Mesenchymal stem cell (in vitro differentiated cells and primary cell): Measurements from ENCODE around the gene OR6A2.

ENCODE experiments used
- DNase-seq: peaks from one replicate; pipeline ENCODE4 v3.0.0-alpha.2; 2013
- H2AFZ ChIP-seq: one replicate; pipeline ENCODE4 v1.6.1; 2013; ENCODE audit warnings: low read depth, mild to moderate bottlenecking, control low read depth, inconsistent platforms, low read length, moderate library complexity
- H2AK5ac ChIP-seq: 2 replicates; pipeline ENCODE4 v1.6.1; 2013; ENCODE audit warnings: low read length, moderate library complexity, mild to moderate bottlenecking, inconsistent platforms; ENCODE audit not compliant: severe bottlenecking
- H2BK120ac ChIP-seq: one replicate; pipeline ENCODE4 v1.6.1; 2013; ENCODE audit warnings: low read depth, mild to moderate bottlenecking, inconsistent platforms, low read length, moderate library complexity
- H2BK12ac ChIP-seq, 2 experiments: one replicate each; pipeline ENCODE4 v1.6.1; 2013; ENCODE audit warnings: inconsistent platforms in 2 of 2, low read length in 2 of 2, mild to moderate bottlenecking in 2 of 2, moderate library complexity in 2 of 2, control low read depth in 1 of 2
- H2BK15ac ChIP-seq: one replicate; pipeline ENCODE4 v1.6.1; 2013; ENCODE audit warnings: mild to moderate bottlenecking, low read depth, inconsistent platforms; ENCODE audit not compliant: poor library complexity, severe bottlenecking
- H2BK5ac ChIP-seq: 2 replicates; pipeline ENCODE4 v1.6.1; 2013; ENCODE audit warnings: low read depth, mild to moderate bottlenecking, low read length, control low read depth, inconsistent platforms; ENCODE audit not compliant: poor library complexity, severe bottlenecking
- H3K14ac ChIP-seq, 2 experiments: one replicate each; pipeline ENCODE4 v1.6.1; 2013; ENCODE audit warnings: inconsistent platforms in 2 of 2, low read length in 2 of 2, control low read depth in 1 of 2, mild to moderate bottlenecking in 1 of 2, moderate library complexity in 1 of 2
- H3K18ac ChIP-seq, 2 experiments: one replicate each; pipeline ENCODE4 v1.6.1; 2013; ENCODE audit warnings: inconsistent platforms in 2 of 2, low read length in 2 of 2, control low read depth in 1 of 2, low read depth in 1 of 2, mild to moderate bottlenecking in 1 of 2
- H3K23ac ChIP-seq, 2 experiments: one replicate each; pipeline ENCODE4 v1.6.1; 2013; ENCODE audit warnings: inconsistent platforms in 2 of 2, low read length in 2 of 2, mild to moderate bottlenecking in 2 of 2, moderate library complexity in 2 of 2, control low read depth in 1 of 2
- H3K27ac ChIP-seq: 2 replicates; pipeline ENCODE4 v1.5.1; 2013; ENCODE audit warnings: mild to moderate bottlenecking, moderate library complexity, low read length, control low read depth, inconsistent platforms; ENCODE audit not compliant: poor library complexity, severe bottlenecking
- H3K27me3 ChIP-seq, 2 experiments: 2 replicates each; pipeline versions ENCODE4 v1.6.1 to v1.7.0; 2013; ENCODE audit warnings: low read length in 2 of 2, mild to moderate bottlenecking in 2 of 2, moderate library complexity in 2 of 2, control low read depth in 1 of 2, inconsistent platforms in 1 of 2; ENCODE audit not compliant: control insufficient read depth in 1 of 2, insufficient read depth in 1 of 2
- H3K36me3 ChIP-seq, 2 experiments: 2 replicates each; pipeline versions ENCODE4 v1.6.1 to v1.7.0; 2013; ENCODE audit warnings: low read length in 2 of 2, control low read depth in 1 of 2, inconsistent platforms in 1 of 2, low read depth in 1 of 2, mild to moderate bottlenecking in 1 of 2; ENCODE audit not compliant: insufficient read depth in 2 of 2, control insufficient read depth in 1 of 2
- H3K4ac ChIP-seq, 2 experiments: one replicate each; pipeline ENCODE4 v1.6.1; 2013; ENCODE audit warnings: inconsistent platforms in 2 of 2, low read length in 2 of 2, mild to moderate bottlenecking in 2 of 2, moderate library complexity in 2 of 2, control low read depth in 1 of 2, low read depth in 1 of 2
- H3K4me1 ChIP-seq: 2 replicates; pipeline ENCODE4 v1.6.1; 2013; ENCODE audit warnings: low read depth, low read length, control low read depth; ENCODE audit not compliant: control insufficient read depth, insufficient read depth
- H3K4me2 ChIP-seq: 2 replicates; pipeline ENCODE4 v1.6.1; 2013; ENCODE audit warnings: low read length, mild to moderate bottlenecking, inconsistent platforms; ENCODE audit not compliant: poor library complexity, severe bottlenecking
- H3K4me3 ChIP-seq, 2 experiments: 2 replicates each; pipeline versions ENCODE4 v1.5.1 to v1.7.0; 2013; ENCODE audit warnings: low read length in 2 of 2, mild to moderate bottlenecking in 2 of 2, control low read depth in 1 of 2, low read depth in 1 of 2; ENCODE audit not compliant: insufficient read depth in 1 of 2
- H3K79me1 ChIP-seq: replicated peaks from 2 replicates; pipeline ENCODE4 v1.6.1; 2013; ENCODE audit warnings: mild to moderate bottlenecking, control low read depth, low read length, inconsistent platforms; ENCODE audit not compliant: poor library complexity, severe bottlenecking
- H3K9ac ChIP-seq: 2 replicates; pipeline ENCODE4 v1.7.0; 2013; ENCODE audit warnings: mild to moderate bottlenecking, low read length, moderate library complexity
- H3K9me3 ChIP-seq: 2 replicates; pipeline ENCODE4 v1.7.0; 2013; ENCODE audit warnings: mild to moderate bottlenecking, low read length; ENCODE audit not compliant: control insufficient read depth
- H4K8ac ChIP-seq: one replicate; pipeline ENCODE4 v1.6.1; 2013; ENCODE audit warnings: inconsistent platforms, mild to moderate bottlenecking, low read length, moderate library complexity
- H4K91ac ChIP-seq: one replicate; pipeline ENCODE4 v1.6.1; 2013; ENCODE audit warnings: mild to moderate bottlenecking, low read length, inconsistent platforms
- WGBS: methylation state at CpG from one replicate; pipeline ENCODE4 v1.1.7; 2013; ENCODE audit warnings: mixed read lengths; 5-methylcytosine and 5-hydroxymethylcytosine counted together

OR6A2 gene

GRCh38 chr11:6771926-6772893 lies 27.3 kb downstream of the OR6A2 start, which contains the start of gene OR2AG2:
TSS of gene OR2AG2 (minus strand) at chr11:6771976. CDS start at chr11:6768957, 3,019 bp downstream.
- Histone ChIP-seq H3K9ac (no peak within 1 kb of the TSS), H2BK5ac (no peak within 1 kb of the TSS), H3K23ac (no peak within 1 kb of the TSS), H2AK5ac (no peak within 1 kb of the TSS), H2BK12ac (no peak within 1 kb of the TSS), H3K27me3 (peaks cover 0 to 3% of the 10 kb centered on the region in 2 experiments), H4K8ac (no peak within 1 kb of the TSS), H2AFZ (no peak within 1 kb of the TSS), H2BK120ac (no peak within 1 kb of the TSS), H3K36me3 (no peaks in the 10 kb centered on the region), H3K4me1 (no peaks in the 10 kb centered on the region), H3K4me2 (no peak within 1 kb of the TSS), H3K14ac (no peak within 1 kb of the TSS), H3K4ac (no peak within 1 kb of the TSS), H3K79me1 (no peaks in the 10 kb centered on the region), H4K91ac (no peak within 1 kb of the TSS), H3K27ac (no peak within 1 kb of the TSS), H2BK15ac (no peak within 1 kb of the TSS), H3K4me3 (no peak within 1 kb of the TSS), H3K9me3 (no peaks in the 10 kb centered on the region), H3K18ac (no peak within 1 kb of the TSS)
- DNase-seq: no peak
- 93% methylated on average over 2 of the region's 4 CpGs for WGBS

DNA sequence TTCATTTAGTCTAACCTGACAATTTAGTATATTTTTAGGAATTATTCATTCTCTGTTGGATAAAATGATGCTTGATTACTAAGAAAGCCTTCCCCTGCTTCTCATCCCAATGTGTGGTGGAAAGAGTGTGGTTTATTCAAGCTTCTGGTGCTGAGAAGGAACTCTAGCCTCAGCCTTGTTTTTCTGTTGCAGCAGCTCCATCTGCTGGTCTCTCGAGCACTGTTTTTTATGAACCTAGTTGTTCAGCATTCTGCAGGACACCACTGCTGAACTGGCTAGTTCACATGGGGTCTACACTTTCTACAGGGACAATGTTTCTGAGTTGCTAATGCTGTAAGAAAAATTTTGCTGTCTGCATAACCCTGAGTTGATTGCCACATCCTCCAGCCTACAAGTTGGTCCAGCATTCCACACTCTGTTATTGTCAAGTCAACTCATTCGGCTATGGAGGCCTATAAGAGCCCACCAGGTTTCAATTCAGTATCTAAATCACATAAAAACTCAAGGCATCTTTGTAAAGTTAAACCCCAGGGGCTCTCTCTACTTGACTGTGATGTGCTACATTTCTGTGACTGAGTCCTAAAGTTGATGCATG lies 42.0 kb downstream of the OR6A2 start:
- H3K27ac ChIP-seq: no peak overlapping the region
- H3K14ac ChIP-seq: no peak overlapping the region
- H3K9me3 ChIP-seq: no peaks in the 10 kb centered on the region
- H3K23ac ChIP-seq: no peak overlapping the region
- no peaks in the 10 kb centered on the region for H3K36me3 ChIP-seq
- H3K4ac ChIP-seq: no peak overlapping the region
- peak; percentile 62 for DNase-seq
- H3K18ac ChIP-seq: no peak overlapping the region
- WGBS: 0% methylated on average over 1 of the region's 2 CpGs
- H4K8ac ChIP-seq: no peak overlapping the region
- no peak overlapping the region for H2BK15ac ChIP-seq
- H2AFZ ChIP-seq: no peak overlapping the region
- H2AK5ac ChIP-seq: no peak overlapping the region
- no peak overlapping the region for H3K4me3 ChIP-seq
- no peaks in the 10 kb centered on the region for H3K4me1 ChIP-seq
- H3K4me2 ChIP-seq: no peak overlapping the region
- H2BK120ac ChIP-seq: no peak overlapping the region
- no peak overlapping the region for H2BK5ac ChIP-seq
- no peaks in the 10 kb centered on the region for H3K79me1 ChIP-seq
- no peak overlapping the region for H2BK12ac ChIP-seq
- H3K27me3 ChIP-seq: no peaks in the 10 kb centered on the region
- no peak overlapping the region for H4K91ac ChIP-seq
- no peak overlapping the region for H3K9ac ChIP-seq

- H3K4me3 ChIP-seq: no peak overlapping the region
- no peaks in the 10 kb centered on the region for H3K79me1 ChIP-seq
- no peak overlapping the region for H2AK5ac ChIP-seq
- H2AFZ ChIP-seq: no peak overlapping the region
- H2BK5ac ChIP-seq: no peak overlapping the region
- no peak overlapping the region for H4K8ac ChIP-seq
- H3K23ac ChIP-seq: no peak overlapping the region
- H3K9ac ChIP-seq: no peak overlapping the region
- H2BK12ac ChIP-seq: no peak overlapping the region
- H3K9me3 ChIP-seq: no peaks in the 10 kb centered on the region
- H2BK15ac ChIP-seq: no peak overlapping the region
- no peaks in the 10 kb centered on the region for H3K36me3 ChIP-seq
- no peak overlapping the region for H2BK120ac ChIP-seq
- H3K27ac ChIP-seq: no peak overlapping the region
- H3K4me1 ChIP-seq: no peaks in the 10 kb centered on the region
- H4K91ac ChIP-seq: no peak overlapping the region
- H3K18ac ChIP-seq: no peak overlapping the region
- no peak overlapping the region for H3K4ac ChIP-seq
- H3K27me3 ChIP-seq: peaks cover 0 to 2% of the 10 kb centered on the region in 2 experiments
- no peak overlapping the region for H3K4me2 ChIP-seq
- H3K14ac ChIP-seq: no peak overlapping the region
- no peak for DNase-seq
- 100% methylated on average over 1 of the region's 1 CpG for WGBS
Observed at GRCh38 chr11:6755953-6756347, 43.5 kb downstream of the OR6A2 start.

DNA sequence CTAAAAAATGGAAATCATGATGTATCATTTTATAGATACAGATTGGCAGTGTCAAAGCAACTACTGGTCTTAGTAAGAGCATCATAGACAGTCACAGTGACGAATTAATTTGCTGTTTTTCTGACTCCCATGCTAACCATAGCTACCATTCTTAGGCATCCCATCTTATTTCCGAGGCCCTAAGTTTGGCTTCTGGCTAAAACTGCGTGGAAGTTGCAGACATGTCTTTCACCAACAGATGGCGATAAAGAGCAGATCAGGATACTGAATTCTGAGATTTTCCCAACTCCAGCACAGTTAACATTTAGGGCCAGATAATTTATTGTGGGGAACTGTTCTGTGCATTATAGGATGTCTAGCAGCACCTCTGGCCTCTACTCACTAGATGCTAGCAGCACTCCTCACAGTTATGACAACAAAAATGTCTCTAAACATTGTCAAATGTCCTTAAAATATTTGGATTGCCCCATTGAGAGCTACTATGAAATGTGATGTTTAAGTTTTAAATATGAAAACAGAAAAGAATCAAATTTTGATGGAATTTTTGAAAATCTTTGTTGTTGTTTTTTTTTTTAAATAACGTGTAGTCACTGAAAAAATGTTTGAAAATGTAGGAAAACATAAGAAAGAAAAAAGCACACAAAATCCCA lies 44.1 kb downstream of the OR6A2 start:
- WGBS: 3% methylated on average over 3 of the region's 5 CpGs

More for the DNA sequence above, 44.1 kb downstream of the OR6A2 start:
- peak; percentile 41 for DNase-seq
- H3K14ac ChIP-seq: no peak overlapping the region
- H3K27me3 ChIP-seq: peaks cover 0 to 5% of the 10 kb centered on the region in 2 experiments
- no peaks in the 10 kb centered on the region for H3K9me3 ChIP-seq
- H3K36me3 ChIP-seq: no peaks in the 10 kb centered on the region
- H2AK5ac ChIP-seq: no peak overlapping the region
- H2BK15ac ChIP-seq: no peak overlapping the region
- H2BK12ac ChIP-seq: no peak overlapping the region
- no peak overlapping the region for H2BK5ac ChIP-seq
- H3K18ac ChIP-seq: no peak overlapping the region
- no peak overlapping the region for H3K9ac ChIP-seq
- H2AFZ ChIP-seq: no peak overlapping the region
- no peak overlapping the region for H4K91ac ChIP-seq
- H3K4me1 ChIP-seq: no peaks in the 10 kb centered on the region
- no peak overlapping the region for H3K4me3 ChIP-seq
- H3K23ac ChIP-seq: no peak overlapping the region
- H3K4me2 ChIP-seq: no peak overlapping the region
- H4K8ac ChIP-seq: no peak overlapping the region
- H3K27ac ChIP-seq: no peak overlapping the region
- H3K79me1 ChIP-seq: no peaks in the 10 kb centered on the region
- no peak overlapping the region for H2BK120ac ChIP-seq
- no peak overlapping the region for H3K4ac ChIP-seq
